Esophagus squamous epithelium (tissue), 4 donors: ENCODE data around the gene RASGRP2.

Source experiments
- POLR2A ChIP-seq, 4 donors: fragments of 450-650 bp; IDR thresholded peaks; one replicate each; pipeline ENCODE4 v1.6.1; 2017; ENCODE audit warnings: antibody characterized with exemption in 4 of 4, mild to moderate bottlenecking in 4 of 4, moderate library complexity in 3 of 4
- TF ChIP-seq, protein P1 (sequence below), 6 experiments: fragments of 450-650 bp in 4 of 6; fragments of 200-600 bp in 2 of 6; sonication (generic) in 2 of 6; IDR thresholded peaks; one replicate each; pipeline ENCODE4 v1.5.1; 2016 to 2019; ENCODE audit warnings: antibody characterized with exemption in 6 of 6, mild to moderate bottlenecking in 4 of 6, moderate library complexity in 4 of 6

- TF ChIP-seq, protein P1, sequence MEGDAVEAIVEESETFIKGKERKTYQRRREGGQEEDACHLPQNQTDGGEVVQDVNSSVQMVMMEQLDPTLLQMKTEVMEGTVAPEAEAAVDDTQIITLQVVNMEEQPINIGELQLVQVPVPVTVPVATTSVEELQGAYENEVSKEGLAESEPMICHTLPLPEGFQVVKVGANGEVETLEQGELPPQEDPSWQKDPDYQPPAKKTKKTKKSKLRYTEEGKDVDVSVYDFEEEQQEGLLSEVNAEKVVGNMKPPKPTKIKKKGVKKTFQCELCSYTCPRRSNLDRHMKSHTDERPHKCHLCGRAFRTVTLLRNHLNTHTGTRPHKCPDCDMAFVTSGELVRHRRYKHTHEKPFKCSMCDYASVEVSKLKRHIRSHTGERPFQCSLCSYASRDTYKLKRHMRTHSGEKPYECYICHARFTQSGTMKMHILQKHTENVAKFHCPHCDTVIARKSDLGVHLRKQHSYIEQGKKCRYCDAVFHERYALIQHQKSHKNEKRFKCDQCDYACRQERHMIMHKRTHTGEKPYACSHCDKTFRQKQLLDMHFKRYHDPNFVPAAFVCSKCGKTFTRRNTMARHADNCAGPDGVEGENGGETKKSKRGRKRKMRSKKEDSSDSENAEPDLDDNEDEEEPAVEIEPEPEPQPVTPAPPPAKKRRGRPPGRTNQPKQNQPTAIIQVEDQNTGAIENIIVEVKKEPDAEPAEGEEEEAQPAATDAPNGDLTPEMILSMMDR (IDR thresholded peaks at IDR 0.05), result no peak
- no peak for TF ChIP-seq POLR2A (IDR thresholded peaks at IDR 0.05)
Observed at GRCh38 chr11:64716473-64717267, 27.3 kb downstream of the RASGRP2 start.
